Breast epithelium (tissue), 3 donors: ENCODE data around the gene ATN1.

ENCODE experiments used
- CTCF ChIP-seq, 3 donors: fragments of 450-650 bp; IDR thresholded peaks; one replicate each; pipeline ENCODE4 v1.5.1; 2016 to 2017; ENCODE audit warnings: antibody characterized with exemption in 3 of 3, mild to moderate bottlenecking in 3 of 3, moderate library complexity in 3 of 3
- POLR2A ChIP-seq: fragments of 450-650 bp; IDR thresholded peaks from one replicate; pipeline ENCODE4 v1.6.1; 2016; ENCODE audit warnings: antibody characterized with exemption, mild to moderate bottlenecking, moderate library complexity
- POLR2AphosphoS5 ChIP-seq, 3 donors: sonication (generic); formaldehyde crosslinking; IDR thresholded peaks; one replicate each; pipeline ENCODE4 v1.6.1; 2017; ENCODE audit warnings: antibody characterized with exemption in 3 of 3

- peak; percentile 94 to 97 (median 95) for TF ChIP-seq CTCF (IDR thresholded peaks at IDR 0.05)
- TF ChIP-seq POLR2A = peak; percentile 7
- TF ChIP-seq POLR2AphosphoS5 (IDR thresholded peaks at IDR 0.05) = peak; percentile 61 to 89 (median 75)
Observed at GRCh38 chr12:6944381-6945186, 16.8 kb downstream of the ATN1 start.
